ENCODE data around the gene BCAM. TPM values are rescaled to one million over a fixed set of nuclear protein-coding genes. Genes with fewer than 3 reads are reported as not detected.
"Not testable (repeated sequence)": the region's sequence is repeated elsewhere in the genome, so short reads cannot be mapped to it uniquely, and the experiment has no call there.

BCAM gene
- total and polyA plus RNA-seq, 10 donors = 4.9 to 64.8 (median 55.3) TPM

DNA sequence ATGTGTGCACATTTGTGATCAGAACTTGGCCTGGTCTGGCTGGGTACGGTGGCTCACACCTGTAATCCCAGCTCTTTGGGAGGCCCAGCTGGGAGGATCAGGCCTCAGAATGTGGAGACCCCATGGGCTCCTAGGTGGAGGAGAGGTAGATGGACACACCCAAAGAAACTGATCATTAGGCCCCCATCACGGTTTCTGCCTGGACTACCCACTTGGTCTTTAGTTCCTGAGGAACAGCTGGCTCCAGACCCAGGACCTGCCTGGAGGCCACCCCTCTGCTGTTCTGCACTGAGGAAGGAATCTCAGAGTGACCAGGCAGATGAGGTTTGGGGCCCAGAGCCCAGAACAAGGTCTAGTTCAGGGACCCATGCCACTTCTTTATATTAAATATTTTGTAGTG, 29.8 kb upstream of the BCAM start:
- TF ChIP-seq POLR2A (IDR thresholded peaks at IDR 0.05) (no peak), POLR2AphosphoS5 (IDR thresholded peaks at IDR 0.05) (no peak)
- TF ChIP-seq, protein P1, sequence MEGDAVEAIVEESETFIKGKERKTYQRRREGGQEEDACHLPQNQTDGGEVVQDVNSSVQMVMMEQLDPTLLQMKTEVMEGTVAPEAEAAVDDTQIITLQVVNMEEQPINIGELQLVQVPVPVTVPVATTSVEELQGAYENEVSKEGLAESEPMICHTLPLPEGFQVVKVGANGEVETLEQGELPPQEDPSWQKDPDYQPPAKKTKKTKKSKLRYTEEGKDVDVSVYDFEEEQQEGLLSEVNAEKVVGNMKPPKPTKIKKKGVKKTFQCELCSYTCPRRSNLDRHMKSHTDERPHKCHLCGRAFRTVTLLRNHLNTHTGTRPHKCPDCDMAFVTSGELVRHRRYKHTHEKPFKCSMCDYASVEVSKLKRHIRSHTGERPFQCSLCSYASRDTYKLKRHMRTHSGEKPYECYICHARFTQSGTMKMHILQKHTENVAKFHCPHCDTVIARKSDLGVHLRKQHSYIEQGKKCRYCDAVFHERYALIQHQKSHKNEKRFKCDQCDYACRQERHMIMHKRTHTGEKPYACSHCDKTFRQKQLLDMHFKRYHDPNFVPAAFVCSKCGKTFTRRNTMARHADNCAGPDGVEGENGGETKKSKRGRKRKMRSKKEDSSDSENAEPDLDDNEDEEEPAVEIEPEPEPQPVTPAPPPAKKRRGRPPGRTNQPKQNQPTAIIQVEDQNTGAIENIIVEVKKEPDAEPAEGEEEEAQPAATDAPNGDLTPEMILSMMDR (IDR thresholded peaks at IDR 0.05 in 8 of 11, conservative IDR thresholded peaks at IDR 0.05 in 3 of 11) = no peak
- no peak overlapping the region for H3K27ac ChIP-seq
- intact Hi-C loops (cut with DNase I; ENCODE audit: low total_unique reads) = no loop called here
- WGBS, 5 donors = 90 to 98% (median 92%) methylated on average over 2 of the region's 2 CpGs
- no peak overlapping the region for H3K4me3 ChIP-seq
- no peaks in the 10 kb centered on the region for H3K36me3 ChIP-seq
- no peak for DNase-seq
- peaks cover 0 to 11% (median 5%) of the 10 kb centered on the region in 6 donors for H3K4me1 ChIP-seq
- H3K9me3 ChIP-seq = no peaks in the 10 kb centered on the region
- peaks cover 0 to 27% (median 6%) of the 10 kb centered on the region in 7 donors for H3K27me3 ChIP-seq (replicated peaks in 1 of 7)

DNA sequence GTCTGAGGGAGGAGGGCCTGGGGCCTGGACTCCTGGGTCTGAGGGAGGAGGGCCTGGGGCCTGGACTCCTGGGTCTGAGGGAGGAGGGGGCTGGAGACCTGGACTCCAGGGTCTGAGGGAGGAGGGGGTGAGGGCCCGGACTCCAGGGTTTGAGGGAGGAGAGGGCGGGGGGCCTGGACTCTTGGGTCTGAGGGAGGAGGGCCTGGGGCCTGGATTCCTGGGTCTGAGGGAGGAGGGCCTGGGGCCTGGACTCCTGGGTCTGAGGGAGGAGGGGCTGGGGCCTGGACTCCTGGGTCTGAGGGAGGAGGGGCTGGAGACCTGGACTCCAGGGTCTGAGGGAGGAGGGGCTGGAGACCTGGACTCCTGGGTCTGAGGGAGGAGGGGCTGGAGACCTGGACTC, 27.2 kb upstream of the BCAM start:
- H3K36me3 ChIP-seq; H3K4me3 ChIP-seq; H3K9me3 ChIP-seq; DNase-seq; H3K27ac ChIP-seq; intact Hi-C loops (cut with DNase I; ENCODE audit: low total_unique reads): not testable (repeated sequence)
- Histone ChIP-seq H3K4me1 (peaks cover 0 to 18% (median 10%) of the 10 kb centered on the region in 6 donors), H3K27me3 (replicated peaks in 1 of 7) (peaks cover 0 to 27% (median 6%) of the 10 kb centered on the region in 7 donors)
- 73 to 100% (median 96%) methylated on average over 2 of the region's 2 CpGs for WGBS, 5 donors

DNA sequence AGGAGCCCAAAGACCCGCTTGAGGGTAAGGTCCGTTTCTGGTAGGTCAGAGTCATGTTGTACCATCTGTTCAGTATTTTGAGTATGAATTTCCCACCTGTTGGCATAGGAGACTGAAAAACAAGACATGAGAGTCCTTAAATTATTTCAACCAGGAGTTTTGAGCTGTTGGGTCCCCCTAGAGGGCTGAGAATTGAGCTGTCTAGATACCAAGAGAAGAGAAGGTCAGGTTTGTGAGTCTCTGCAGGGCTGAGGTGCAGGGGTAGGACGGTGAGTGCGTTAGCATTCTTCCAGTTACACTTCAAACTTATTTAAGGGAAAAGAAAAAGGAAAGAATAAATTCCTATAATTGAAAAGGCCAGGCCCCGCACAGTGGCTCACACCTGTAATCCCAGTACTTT, 26.2 kb upstream of the BCAM start:
- TF ChIP-seq POLR2AphosphoS5 (IDR thresholded peaks at IDR 0.05) (no peak), POLR2A (IDR thresholded peaks at IDR 0.05) (no peak)
- TF ChIP-seq, protein P1 (IDR thresholded peaks at IDR 0.05 in 8 of 11, conservative IDR thresholded peaks at IDR 0.05 in 3 of 11) = no peak
- intact Hi-C loops (cut with DNase I; ENCODE audit: low total_unique reads) = no loop called here

DNA sequence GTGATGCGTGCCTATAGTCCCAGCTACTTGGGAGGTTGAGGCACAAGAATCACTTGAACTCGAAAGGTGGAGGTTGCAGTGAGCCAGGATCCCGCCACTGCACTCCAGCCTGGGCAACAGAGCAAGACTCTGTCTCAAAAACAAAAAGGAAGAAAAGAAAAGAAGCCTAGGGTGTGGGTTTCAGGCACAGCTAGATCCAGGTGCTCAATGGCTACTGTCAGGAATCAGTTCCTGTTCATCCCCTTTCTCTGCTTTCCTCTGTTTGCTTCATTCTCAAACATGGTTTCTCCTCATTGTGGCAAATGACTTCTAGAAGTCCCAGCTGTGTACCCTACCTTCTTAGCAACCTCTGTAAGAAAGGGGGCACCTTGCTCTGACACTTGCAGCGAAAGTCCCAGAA, 25.4 kb upstream of the BCAM start:
- Histone ChIP-seq H3K27ac (no peak overlapping the region), H3K36me3 (no peaks in the 10 kb centered on the region), H3K4me3 (no peak overlapping the region), H3K27me3 (replicated peaks in 1 of 7) (peaks cover 0 to 19% (median 0%) of the 10 kb centered on the region in 7 donors), H3K9me3 (no peaks in the 10 kb centered on the region), H3K4me1 (peaks cover 0 to 11% (median 8%) of the 10 kb centered on the region in 6 donors)
- WGBS, 5 donors = 90 to 100% (median 95%) methylated on average over 4 of the region's 4 CpGs
- TF ChIP-seq POLR2AphosphoS5 (IDR thresholded peaks at IDR 0.05) (no peak), POLR2A (IDR thresholded peaks at IDR 0.05) (no peak)
- TF ChIP-seq, protein P1 (IDR thresholded peaks at IDR 0.05 in 8 of 11, conservative IDR thresholded peaks at IDR 0.05 in 3 of 11) = no peak
- intact Hi-C loops (cut with DNase I; ENCODE audit: low total_unique reads) = no loop called here
- DNase-seq = no peak

More for the DNA sequence above, 26.2 kb upstream of the BCAM start:
- WGBS, 5 donors = 83 to 95% (median 90%) methylated on average over 5 of the region's 5 CpGs
- H3K4me3 ChIP-seq = no peak overlapping the region
- DNase-seq = no peak
- no peaks in the 10 kb centered on the region for H3K9me3 ChIP-seq
- no peak overlapping the region for H3K27ac ChIP-seq
- H3K36me3 ChIP-seq = no peaks in the 10 kb centered on the region
- peaks cover 0 to 15% (median 9%) of the 10 kb centered on the region in 6 donors for H3K4me1 ChIP-seq
- peaks cover 0 to 24% (median 4%) of the 10 kb centered on the region in 7 donors for H3K27me3 ChIP-seq (replicated peaks in 1 of 7)

DNA sequence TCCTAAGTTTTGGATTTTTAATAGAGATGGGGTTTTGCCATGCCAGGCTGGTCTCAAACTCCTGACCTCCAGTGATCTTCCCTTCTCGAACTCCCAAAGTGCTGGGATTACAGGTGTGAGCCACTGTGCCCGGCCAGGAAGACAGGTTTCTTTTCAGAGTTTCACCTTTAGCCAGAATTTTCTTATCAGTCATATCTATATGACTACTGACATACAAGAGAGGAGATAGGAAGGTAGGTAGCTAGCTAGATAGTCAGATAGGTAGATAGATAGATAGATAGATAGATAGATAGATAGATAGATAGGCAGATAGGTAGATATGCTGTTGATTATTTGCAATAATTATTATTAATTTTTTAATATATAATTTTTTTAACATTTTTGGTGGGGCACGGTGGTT, 23.6 kb upstream of the BCAM start:
- WGBS, 5 donors = 72 to 85% (median 77%) methylated on average over 3 of the region's 3 CpGs
- Histone ChIP-seq H3K9me3 (no peaks in the 10 kb centered on the region), H3K27me3 (replicated peaks in 1 of 7) (peaks cover 0 to 8% (median 0%) of the 10 kb centered on the region in 7 donors), H3K27ac (no peak overlapping the region), H3K4me3 (no peak overlapping the region), H3K4me1 (peaks cover 0 to 11% (median 8%) of the 10 kb centered on the region in 6 donors), H3K36me3 (no peaks in the 10 kb centered on the region)
- no peak for TF ChIP-seq POLR2A (IDR thresholded peaks at IDR 0.05)
- TF ChIP-seq, protein P1 (IDR thresholded peaks at IDR 0.05 in 8 of 11, conservative IDR thresholded peaks at IDR 0.05 in 3 of 11) = no peak
- TF ChIP-seq POLR2AphosphoS5 (IDR thresholded peaks at IDR 0.05) = no peak
- no peak for DNase-seq
- intact Hi-C loops (cut with DNase I; ENCODE audit: low total_unique reads) = no loop called here
